Heart left ventricle (tissue), 13 donors: Measurements from ENCODE around the gene OR2A2.

Experiments
- CTCF ChIP-seq, 12 donors: fragments of 200-600 bp; sonication (generic) in 4 of 12; IDR thresholded peaks; one replicate each; pipeline versions ENCODE4 v1.5.0 to v1.8.0; 2018 to 2022; ENCODE audit warnings: antibody characterized with exemption in 12 of 12, mild to moderate bottlenecking in 5 of 12
- POLR2A ChIP-seq, 2 donors: fragments of 450-650 bp; IDR thresholded peaks; one replicate each; pipeline ENCODE4 v1.6.1; 2017; ENCODE audit warnings: antibody characterized with exemption in 2 of 2, mild to moderate bottlenecking in 2 of 2, moderate library complexity in 2 of 2
- donor health status: ischemic (EF 13 %, LVEDD 7.1; RV severe dilation, severe dysfunction).
- donor health status: DM: no; HTN: yes; CAD: no.
- donor health status: DM: no; HTN: no; CAD: no.
- donor health status: ischemic (EF 25% LVEDD 6.9; RV normal size, moderate dysfunction).
- donor health status: ischemic (EF 25% LVEDD 5.7; RV mildly dilated, moderate dysfunction).
- donor health status: ischemic (EF 35%, LVEDD 5.7; RV mildly dilated, moderate dysfunction).
- donor health status: nonischemic (EF 11% LVEDD 7.7; RV severe dilation, severe dysfunction).
- donor health status: DM: yes; HTN: yes; CAD: no.
- donor health status: PGD.
- donor health status: ischemic (EF 29% LVEDD 5.4; RV normal size, mild dysfunction).
- donor health status: nonischemic (EF 23%, LVEDD 6.1; RV moderate dilation, normal function).

- TF ChIP-seq CTCF (IDR thresholded peaks at IDR 0.05) = no peak
- TF ChIP-seq POLR2A (IDR thresholded peaks at IDR 0.05) = no peak
Observed at GRCh38 chr7:144148224-144148827, 38.9 kb downstream of the OR2A2 start.
